NB4 (cell line): ENCODE results near the gene PALM3.

Source experiments
- DNase-seq: peaks from one replicate; pipeline ENCODE4 v3.0.0; 2010; ENCODE audit warnings: low read depth
- H3K4me3 ChIP-seq: one replicate; pipeline ENCODE4 v1.5.1; 2011; ENCODE audit warnings: mild to moderate bottlenecking, low read depth, low read length, moderate library complexity
- CTCF ChIP-seq: IDR thresholded peaks from one replicate; pipeline ENCODE4 v1.5.1; 2012; ENCODE audit warnings: low read depth, low read length
- MAX ChIP-seq: IDR thresholded peaks from 2 replicates; pipeline ENCODE4 v1.6.1; 2011; ENCODE audit warnings: low read depth, low read length
- MYC ChIP-seq: IDR thresholded peaks from 2 replicates; pipeline ENCODE4 v1.6.1; 2011; ENCODE audit warnings: low read depth, low read length
- POLR2A ChIP-seq: IDR thresholded peaks from 2 replicates; pipeline ENCODE4 v1.6.1; 2011; ENCODE audit warnings: mild to moderate bottlenecking; ENCODE audit not compliant: insufficient read length; ENCODE audit errors: extremely low read depth

PALM3 gene

GRCh38 chr19:14105680-14106079 is 43.8 kb upstream of the PALM3 start:
- no peak for DNase-seq
- no peak overlapping the region for H3K4me3 ChIP-seq
- TF ChIP-seq MAX (no peak), CTCF (no peak), MYC (no peak), POLR2A (no peak)

GRCh38 chr19:14103310-14103709 is 41.4 kb upstream of the PALM3 start:
- DNase-seq = peak; percentile 9

GRCh38 chr19:14102756-14103155 is 40.9 kb upstream of the PALM3 start:
- TF ChIP-seq CTCF (no peak), POLR2A (no peak), MAX (no peak), MYC (no peak)
- DNase-seq = no peak
- no peak overlapping the region for H3K4me3 ChIP-seq

More at GRCh38 chr19:14103310-14103709, 41.4 kb upstream of the PALM3 start:
- no peak overlapping the region for H3K4me3 ChIP-seq
- no peak for TF ChIP-seq MAX
- TF ChIP-seq MYC = no peak
- no peak for TF ChIP-seq CTCF
- no peak for TF ChIP-seq POLR2A

- no peak overlapping the region for H3K4me3 ChIP-seq
- TF ChIP-seq CTCF = no peak
- TF ChIP-seq POLR2A = no peak
- no peak for TF ChIP-seq MYC
- TF ChIP-seq MAX = no peak
- peak; percentile 0 for DNase-seq
Observed at GRCh38 chr19:14102102-14102696, 40.3 kb upstream of the PALM3 start.

- DNase-seq = no peak
- no peak overlapping the region for H3K4me3 ChIP-seq
- TF ChIP-seq MYC (no peak), MAX (no peak), POLR2A (no peak), CTCF (no peak)
Observed at GRCh38 chr19:14101003-14101545, 39.2 kb upstream of the PALM3 start.
